ENCODE data around the gene DNAJC6.

Gene DNAJC6

GRCh38 chr1:65357291-65357960, 48.1 kb downstream of the DNAJC6 start:
- Histone ChIP-seq H3K4me3 (ENCODE audit: extremely low read depth, insufficient read depth, low read length, poor library complexity, severe bottlenecking) (no peak overlapping the region), H3K36me3 (ENCODE audit: control insufficient read depth, insufficient read depth, low read length) (no peaks in the 10 kb centered on the region), H3K4me1 (ENCODE audit: control insufficient read depth, insufficient read depth, low read length, poor library complexity, severe bottlenecking) (no peaks in the 10 kb centered on the region), H3K9me3 (ENCODE audit: control insufficient read depth, low read length) (no peaks in the 10 kb centered on the region), H3K27ac (ENCODE audit: low read depth, low read length, severe bottlenecking) (no peak overlapping the region)
- 97% methylated on average over 5 of the region's 6 CpGs; no CpG with 5 or more reads in 1 of the 2 experiments for WGBS, 2 experiments (ENCODE audit: insufficient coverage in 2 of 2)

DNA sequence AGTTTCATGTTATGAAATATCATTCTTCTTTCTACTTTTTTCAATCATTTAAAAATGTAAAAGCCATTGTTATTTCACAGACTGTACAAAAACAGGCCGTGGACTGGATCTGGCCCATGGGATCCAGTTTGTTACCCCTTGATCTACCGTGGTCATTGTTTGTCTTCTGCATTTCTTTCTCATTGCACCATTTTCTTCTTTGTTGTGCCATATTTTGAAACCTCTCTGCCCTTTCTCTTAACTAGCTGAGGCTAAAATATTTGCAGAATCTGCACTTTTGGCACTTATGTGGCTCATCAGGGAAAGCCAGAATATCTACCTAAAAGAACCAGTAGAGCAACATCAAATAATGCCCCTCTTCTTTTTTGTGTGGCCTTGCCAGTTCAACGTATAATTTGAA, 50.5 kb downstream of the DNAJC6 start:
- H3K27ac ChIP-seq (ENCODE audit: low read depth, low read length, severe bottlenecking) = no peak overlapping the region
- H3K9me3 ChIP-seq (ENCODE audit: control insufficient read depth, low read length) = no peaks in the 10 kb centered on the region
- WGBS, 2 experiments (ENCODE audit: insufficient coverage in 2 of 2) = 79 to 87% methylated on average over 2 of the region's 3 CpGs
- no peaks in the 10 kb centered on the region for H3K36me3 ChIP-seq (ENCODE audit: control insufficient read depth, insufficient read depth, low read length)
- no peak overlapping the region for H3K4me3 ChIP-seq (ENCODE audit: extremely low read depth, insufficient read depth, low read length, poor library complexity, severe bottlenecking)
- no peaks in the 10 kb centered on the region for H3K4me1 ChIP-seq (ENCODE audit: control insufficient read depth, insufficient read depth, low read length, poor library complexity, severe bottlenecking)

DNA sequence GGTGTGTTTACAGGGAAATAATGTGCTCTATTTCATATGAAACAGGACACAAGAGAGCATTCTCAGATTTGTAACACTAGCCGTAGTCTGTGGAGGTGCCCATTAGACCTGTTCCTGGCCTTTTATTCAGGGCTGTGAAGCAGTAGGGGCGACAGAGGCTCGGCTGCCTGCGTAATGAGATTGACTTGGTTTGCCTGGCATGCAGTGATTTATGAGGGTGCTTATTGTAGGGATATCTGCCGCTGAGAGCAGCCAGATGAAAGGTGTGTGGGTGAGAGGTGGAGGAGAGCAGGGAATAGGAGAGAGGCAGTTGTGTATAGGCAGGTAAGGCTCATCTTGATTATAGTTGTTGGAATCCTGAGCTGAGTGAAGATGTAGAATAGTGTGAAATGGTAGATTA, 51.3 kb downstream of the DNAJC6 start:
- Histone ChIP-seq H3K9me3 (ENCODE audit: control insufficient read depth, low read length) (no peaks in the 10 kb centered on the region), H3K27ac (ENCODE audit: low read depth, low read length, severe bottlenecking) (no peak overlapping the region), H3K4me1 (ENCODE audit: control insufficient read depth, insufficient read depth, low read length, poor library complexity, severe bottlenecking) (no peaks in the 10 kb centered on the region), H3K4me3 (ENCODE audit: extremely low read depth, insufficient read depth, low read length, poor library complexity, severe bottlenecking) (no peak overlapping the region), H3K36me3 (ENCODE audit: control insufficient read depth, insufficient read depth, low read length) (no peaks in the 10 kb centered on the region)
- 77 to 95% methylated on average over 4 to 5 of the region's 5 CpGs for whole genome bisulfite sequencing, 2 experiments (ENCODE audit: insufficient coverage in 2 of 2)

DNA sequence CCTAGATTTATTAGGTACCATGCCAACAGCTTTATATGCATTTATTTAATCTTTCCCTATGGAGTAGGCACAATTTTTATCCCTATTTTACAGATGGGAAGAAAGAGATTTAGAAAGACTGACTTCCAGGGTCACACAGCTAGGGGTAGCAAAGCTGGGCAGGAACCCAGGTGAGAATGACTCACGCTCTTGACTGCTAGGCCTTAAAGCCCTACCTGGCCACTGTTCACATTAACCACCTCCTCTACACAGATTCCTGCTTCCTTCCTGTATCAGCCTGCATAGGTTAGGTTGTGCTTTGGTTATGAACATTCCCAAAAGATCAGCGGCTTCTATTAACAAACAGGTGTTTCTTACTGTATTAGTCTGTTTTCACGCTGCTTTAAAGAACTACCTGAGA, 53.2 kb downstream of the DNAJC6 start:
- Histone ChIP-seq H3K9me3 (ENCODE audit: control insufficient read depth, low read length) (no peaks in the 10 kb centered on the region), H3K4me1 (ENCODE audit: control insufficient read depth, insufficient read depth, low read length, poor library complexity, severe bottlenecking) (no peaks in the 10 kb centered on the region), H3K27ac (ENCODE audit: low read depth, low read length, severe bottlenecking) (no peak overlapping the region), H3K4me3 (ENCODE audit: extremely low read depth, insufficient read depth, low read length, poor library complexity, severe bottlenecking) (no peak overlapping the region), H3K36me3 (ENCODE audit: control insufficient read depth, insufficient read depth, low read length) (no peaks in the 10 kb centered on the region)
- 57% methylated on average over 1 of the region's 3 CpGs; no CpG with 5 or more reads in 1 of the 2 experiments for WGBS, 2 experiments (ENCODE audit: insufficient coverage in 2 of 2)

GRCh38 chr1:65363484-65363883, 54.1 kb downstream of the DNAJC6 start:
- no peak overlapping the region for H3K4me3 ChIP-seq (ENCODE audit: extremely low read depth, insufficient read depth, low read length, poor library complexity, severe bottlenecking)
- WGBS, 2 experiments (ENCODE audit: insufficient coverage in 2 of 2) = 92 to 100% methylated on average over 1 of the region's 2 CpGs
- H3K36me3 ChIP-seq (ENCODE audit: control insufficient read depth, insufficient read depth, low read length) = no peaks in the 10 kb centered on the region
- no peaks in the 10 kb centered on the region for H3K4me1 ChIP-seq (ENCODE audit: control insufficient read depth, insufficient read depth, low read length, poor library complexity, severe bottlenecking)
- H3K9me3 ChIP-seq (ENCODE audit: control insufficient read depth, low read length) = no peaks in the 10 kb centered on the region
- no peak overlapping the region for H3K27ac ChIP-seq (ENCODE audit: low read depth, low read length, severe bottlenecking)

DNA sequence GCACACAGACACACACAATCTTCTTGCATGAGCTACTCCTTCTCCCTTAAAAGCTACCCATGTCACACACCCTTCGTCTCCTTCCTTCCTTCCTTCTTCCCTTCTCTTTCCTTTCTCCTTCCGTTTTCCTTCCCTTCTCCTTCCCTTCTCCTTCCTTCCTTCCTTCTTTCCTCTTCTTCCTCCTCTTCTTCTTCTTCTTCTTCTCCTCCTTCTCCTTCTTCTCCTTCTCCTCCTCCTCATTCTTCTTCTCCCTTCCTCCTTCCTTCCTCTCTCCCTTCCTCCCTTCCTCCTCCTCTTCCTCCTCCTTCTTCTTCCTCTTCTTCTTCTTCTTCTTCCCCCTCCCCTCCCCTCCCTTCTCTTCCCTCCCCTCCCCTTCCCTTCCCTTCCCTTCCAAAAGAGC, 59.1 kb downstream of the DNAJC6 start:
- 83 to 85% methylated on average over 2 of the region's 2 CpGs for WGBS, 2 experiments (ENCODE audit: insufficient coverage in 2 of 2)
- no peak overlapping the region for H3K27ac ChIP-seq (ENCODE audit: low read depth, low read length, severe bottlenecking)

GRCh38 chr1:65371544-65371943, 62.2 kb downstream of the DNAJC6 start:
- Histone ChIP-seq H3K36me3 (ENCODE audit: control insufficient read depth, insufficient read depth, low read length) (no peaks in the 10 kb centered on the region), H3K27ac (ENCODE audit: low read depth, low read length, severe bottlenecking) (no peak overlapping the region), H3K9me3 (ENCODE audit: control insufficient read depth, low read length) (no peaks in the 10 kb centered on the region), H3K4me1 (ENCODE audit: control insufficient read depth, insufficient read depth, low read length, poor library complexity, severe bottlenecking) (no peaks in the 10 kb centered on the region), H3K4me3 (ENCODE audit: extremely low read depth, insufficient read depth, low read length, poor library complexity, severe bottlenecking) (no peak overlapping the region)
- 92 to 100% methylated on average over 3 of the region's 3 CpGs for WGBS, 2 experiments (ENCODE audit: insufficient coverage in 2 of 2)

More for the DNA sequence above, 59.1 kb downstream of the DNAJC6 start:
- H3K36me3 ChIP-seq (ENCODE audit: control insufficient read depth, insufficient read depth, low read length) = no peaks in the 10 kb centered on the region
- no peak overlapping the region for H3K4me3 ChIP-seq (ENCODE audit: extremely low read depth, insufficient read depth, low read length, poor library complexity, severe bottlenecking)
- no peaks in the 10 kb centered on the region for H3K9me3 ChIP-seq (ENCODE audit: control insufficient read depth, low read length)
- H3K4me1 ChIP-seq (ENCODE audit: control insufficient read depth, insufficient read depth, low read length, poor library complexity, severe bottlenecking) = no peaks in the 10 kb centered on the region

DNA sequence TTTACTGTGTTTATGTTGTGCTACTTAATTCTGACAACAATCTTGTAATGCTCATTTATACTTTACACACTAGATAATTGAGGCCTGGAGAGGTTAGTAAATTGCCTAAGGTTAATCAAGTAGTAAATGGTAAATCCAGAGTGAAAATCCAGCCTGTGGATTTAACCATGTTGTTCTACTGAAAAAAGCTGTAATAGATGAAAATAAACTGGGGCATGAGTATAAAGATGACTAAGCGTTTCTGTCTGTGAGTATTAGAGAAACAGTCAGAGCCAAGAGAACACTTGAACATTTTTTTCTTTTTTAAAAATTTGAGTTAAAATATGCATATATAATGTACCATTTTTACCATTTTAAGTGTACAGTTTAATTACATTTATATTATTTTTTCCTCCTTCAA, 63.2 kb downstream of the DNAJC6 start:
- Histone ChIP-seq H3K4me3 (ENCODE audit: extremely low read depth, insufficient read depth, low read length, poor library complexity, severe bottlenecking) (no peak overlapping the region), H3K27ac (ENCODE audit: low read depth, low read length, severe bottlenecking) (no peak overlapping the region), H3K36me3 (ENCODE audit: control insufficient read depth, insufficient read depth, low read length) (no peaks in the 10 kb centered on the region), H3K4me1 (ENCODE audit: control insufficient read depth, insufficient read depth, low read length, poor library complexity, severe bottlenecking) (peaks cover under 1% of the 10 kb centered on the region), H3K9me3 (ENCODE audit: control insufficient read depth, low read length) (no peaks in the 10 kb centered on the region)
- WGBS, 2 experiments (ENCODE audit: insufficient coverage in 2 of 2) = 100% methylated on average over 1 of the region's 1 CpG; no CpG with 5 or more reads in 1 of the 2 experiments

- Histone ChIP-seq H3K27ac (ENCODE audit: low read depth, low read length, severe bottlenecking) (no peak overlapping the region), H3K4me3 (ENCODE audit: extremely low read depth, insufficient read depth, low read length, poor library complexity, severe bottlenecking) (no peak overlapping the region), H3K4me1 (ENCODE audit: control insufficient read depth, insufficient read depth, low read length, poor library complexity, severe bottlenecking) (peaks cover 4% of the 10 kb centered on the region), H3K9me3 (ENCODE audit: control insufficient read depth, low read length) (no peaks in the 10 kb centered on the region), H3K36me3 (ENCODE audit: control insufficient read depth, insufficient read depth, low read length) (no peaks in the 10 kb centered on the region)
- 83 to 98% methylated on average over 2 to 3 of the region's 4 CpGs for WGBS, 2 experiments (ENCODE audit: insufficient coverage in 2 of 2)
Measured at GRCh38 chr1:65377496-65378246, 68.3 kb downstream of the DNAJC6 start.

DNA sequence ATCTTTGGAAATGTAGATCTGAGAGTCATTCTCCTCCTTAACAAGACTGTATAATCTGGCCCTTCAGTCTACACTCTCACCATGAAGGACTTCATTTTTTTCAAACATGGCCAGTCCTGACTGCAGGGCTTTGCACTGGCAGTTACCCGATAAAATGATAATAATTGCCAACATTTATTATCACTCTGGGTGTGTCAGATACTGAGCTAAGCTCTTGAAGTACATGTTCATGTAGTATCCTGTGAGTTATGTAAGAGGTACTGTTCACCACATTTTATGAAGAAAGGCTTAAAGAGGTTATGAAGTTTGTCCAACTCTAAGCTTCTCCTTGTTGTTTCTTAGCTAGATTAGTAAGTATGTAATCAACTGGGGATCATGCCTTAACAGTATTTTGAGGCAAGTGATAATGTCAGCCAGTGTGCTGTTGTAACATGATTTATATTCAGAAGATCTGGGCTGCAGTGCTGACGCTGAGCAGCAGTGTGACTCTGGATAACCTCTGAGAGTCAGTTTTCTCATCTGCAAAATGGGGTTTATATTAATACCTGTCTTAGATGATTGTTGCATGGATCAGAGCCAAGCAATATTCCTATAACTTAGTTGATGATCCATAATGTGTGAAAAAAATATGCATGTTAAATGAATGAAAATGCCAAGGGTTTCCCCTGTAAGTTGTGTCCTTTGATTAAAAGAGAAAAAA, 69.1 kb downstream of the DNAJC6 start:
- Histone ChIP-seq H3K9me3 (ENCODE audit: control insufficient read depth, low read length) (no peaks in the 10 kb centered on the region), H3K27ac (ENCODE audit: low read depth, low read length, severe bottlenecking) (no peak overlapping the region), H3K4me1 (ENCODE audit: control insufficient read depth, insufficient read depth, low read length, poor library complexity, severe bottlenecking) (peaks cover 4% of the 10 kb centered on the region), H3K36me3 (ENCODE audit: control insufficient read depth, insufficient read depth, low read length) (no peaks in the 10 kb centered on the region), H3K4me3 (ENCODE audit: extremely low read depth, insufficient read depth, low read length, poor library complexity, severe bottlenecking) (no peak overlapping the region)
- 90 to 100% methylated on average over 1 of the region's 2 CpGs for WGBS, 2 experiments (ENCODE audit: insufficient coverage in 2 of 2)
